ENCODE measurements around the gene IGDCC3. TPM values are rescaled to one million over a fixed set of nuclear protein-coding genes. Genes with fewer than 3 reads are reported as not detected.

The IGDCC3 gene
- total and polyA plus RNA-seq, 2 donors from 2014 or later, result 0.22 to 0.49 TPM

GRCh38 chr15:65386886-65387285 is 9.1 kb upstream of the IGDCC3 start:
- Histone ChIP-seq H3K27me3 (ENCODE audit: control insufficient read depth, insufficient read depth, low read length) (no peaks in the 10 kb centered on the region), H3K27ac (ENCODE audit: low read depth in 2 of 2, low read length in 2 of 2) (no peak overlapping the region), H3K9me3 (ENCODE audit: control insufficient read depth in 2 of 3, insufficient read depth in 1 of 3, low read length in 3 of 3) (no peaks in the 10 kb centered on the region), H3K9ac (ENCODE audit: low read length in 3 of 3) (no peak overlapping the region), H3K4me1 (ENCODE audit: control insufficient read depth in 2 of 3, insufficient read depth in 2 of 3, low read depth in 1 of 3, low read length in 3 of 3) (peaks cover 0 to 13% (median 5%) of the 10 kb centered on the region in 3 donors), H3K4me3 (ENCODE audit: low read length in 3 of 3) (no peak overlapping the region), H3K36me3 (ENCODE audit: control insufficient read depth in 2 of 3, insufficient read depth in 3 of 3, low read length in 3 of 3) (peaks cover 0 to 2% (median 0%) of the 10 kb centered on the region in 3 donors)
- intact Hi-C loops (cut with DNase I), result loop anchor here (5.0 kb wide), 1 partner anchor 70 kb away; no protein-coding TSS in a partner anchor
- TF ChIP-seq, protein P1, sequence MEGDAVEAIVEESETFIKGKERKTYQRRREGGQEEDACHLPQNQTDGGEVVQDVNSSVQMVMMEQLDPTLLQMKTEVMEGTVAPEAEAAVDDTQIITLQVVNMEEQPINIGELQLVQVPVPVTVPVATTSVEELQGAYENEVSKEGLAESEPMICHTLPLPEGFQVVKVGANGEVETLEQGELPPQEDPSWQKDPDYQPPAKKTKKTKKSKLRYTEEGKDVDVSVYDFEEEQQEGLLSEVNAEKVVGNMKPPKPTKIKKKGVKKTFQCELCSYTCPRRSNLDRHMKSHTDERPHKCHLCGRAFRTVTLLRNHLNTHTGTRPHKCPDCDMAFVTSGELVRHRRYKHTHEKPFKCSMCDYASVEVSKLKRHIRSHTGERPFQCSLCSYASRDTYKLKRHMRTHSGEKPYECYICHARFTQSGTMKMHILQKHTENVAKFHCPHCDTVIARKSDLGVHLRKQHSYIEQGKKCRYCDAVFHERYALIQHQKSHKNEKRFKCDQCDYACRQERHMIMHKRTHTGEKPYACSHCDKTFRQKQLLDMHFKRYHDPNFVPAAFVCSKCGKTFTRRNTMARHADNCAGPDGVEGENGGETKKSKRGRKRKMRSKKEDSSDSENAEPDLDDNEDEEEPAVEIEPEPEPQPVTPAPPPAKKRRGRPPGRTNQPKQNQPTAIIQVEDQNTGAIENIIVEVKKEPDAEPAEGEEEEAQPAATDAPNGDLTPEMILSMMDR (IDR thresholded peaks at IDR 0.05; ENCODE audit: borderline replicate concordance, extremely low read depth, insufficient read depth), result no peak
- DNase-seq, result peak in 1 of 5 donors; percentile 32
- FAIRE-seq, result no peak

- no peak overlapping the region for H3K27ac ChIP-seq (ENCODE audit: low read depth in 2 of 2, low read length in 2 of 2)
- H3K4me1 ChIP-seq (ENCODE audit: control insufficient read depth in 2 of 3, insufficient read depth in 2 of 3, low read depth in 1 of 3, low read length in 3 of 3), result peaks cover 0 to 13% (median 5%) of the 10 kb centered on the region in 3 donors
- no peak overlapping the region for H3K4me3 ChIP-seq (ENCODE audit: low read length in 3 of 3)
- intact Hi-C loops (cut with DNase I), result loop anchor here (5.0 kb wide), 1 partner anchor 69 kb away; no protein-coding TSS in a partner anchor
- H3K9me3 ChIP-seq (ENCODE audit: control insufficient read depth in 2 of 3, insufficient read depth in 1 of 3, low read length in 3 of 3), result no peaks in the 10 kb centered on the region
- H3K27me3 ChIP-seq (ENCODE audit: control insufficient read depth, insufficient read depth, low read length), result no peaks in the 10 kb centered on the region
- no peak for FAIRE-seq
- peak in 1 of 5 donors; percentile 54 for DNase-seq
- TF ChIP-seq, protein P1 (IDR thresholded peaks at IDR 0.05; ENCODE audit: borderline replicate concordance, extremely low read depth, insufficient read depth), result no peak
- H3K36me3 ChIP-seq (ENCODE audit: control insufficient read depth in 2 of 3, insufficient read depth in 3 of 3, low read length in 3 of 3), result peaks cover 0 to 2% (median 0%) of the 10 kb centered on the region in 3 donors
- no peak overlapping the region for H3K9ac ChIP-seq (ENCODE audit: low read length in 3 of 3)
Observed at GRCh38 chr15:65386376-65386775, 8.6 kb upstream of the IGDCC3 start.

GRCh38 chr15:65385870-65386258 is 8.1 kb upstream of the IGDCC3 start:
- DNase-seq (no peak), FAIRE-seq (no peak)
- intact Hi-C loops (cut with DNase I), result loop anchor here (5.0 kb wide), 1 partner anchor 69 kb away; no protein-coding TSS in a partner anchor

More at GRCh38 chr15:65385870-65386258, 8.1 kb upstream of the IGDCC3 start:
- Histone ChIP-seq H3K9ac (ENCODE audit: low read length in 3 of 3) (no peak overlapping the region), H3K27me3 (ENCODE audit: control insufficient read depth, insufficient read depth, low read length) (no peaks in the 10 kb centered on the region), H3K4me3 (ENCODE audit: low read length in 3 of 3) (peak overlapping the region in 1 of 3 donors; percentile 62), H3K27ac (ENCODE audit: low read depth in 2 of 2, low read length in 2 of 2) (no peak overlapping the region), H3K4me1 (ENCODE audit: control insufficient read depth in 2 of 3, insufficient read depth in 2 of 3, low read depth in 1 of 3, low read length in 3 of 3) (peaks cover 0 to 13% (median 5%) of the 10 kb centered on the region in 3 donors), H3K36me3 (ENCODE audit: control insufficient read depth in 2 of 3, insufficient read depth in 3 of 3, low read length in 3 of 3) (peaks cover 0 to 2% (median 0%) of the 10 kb centered on the region in 3 donors), H3K9me3 (ENCODE audit: control insufficient read depth in 2 of 3, insufficient read depth in 1 of 3, low read length in 3 of 3) (no peaks in the 10 kb centered on the region)
- TF ChIP-seq, protein P1 (IDR thresholded peaks at IDR 0.05; ENCODE audit: borderline replicate concordance, extremely low read depth, insufficient read depth), result no peak
